GM11168 (cell line): Measurements from ENCODE around the gene WDFY2.
"Not testable (repeated sequence)": the region's sequence is repeated elsewhere in the genome, so short reads cannot be mapped to it uniquely, and the experiment has no call there.

Experiments
- in situ Hi-C: fragments of 300-500 bp; cut with MboI; formaldehyde crosslinking; loops from one replicate; pipeline ENCODE4 v1.12.0; 2022; ENCODE audit warnings: low sequenced_read_pairs; ENCODE audit not compliant: unreplicated experiment

The WDFY2 gene

DNA sequence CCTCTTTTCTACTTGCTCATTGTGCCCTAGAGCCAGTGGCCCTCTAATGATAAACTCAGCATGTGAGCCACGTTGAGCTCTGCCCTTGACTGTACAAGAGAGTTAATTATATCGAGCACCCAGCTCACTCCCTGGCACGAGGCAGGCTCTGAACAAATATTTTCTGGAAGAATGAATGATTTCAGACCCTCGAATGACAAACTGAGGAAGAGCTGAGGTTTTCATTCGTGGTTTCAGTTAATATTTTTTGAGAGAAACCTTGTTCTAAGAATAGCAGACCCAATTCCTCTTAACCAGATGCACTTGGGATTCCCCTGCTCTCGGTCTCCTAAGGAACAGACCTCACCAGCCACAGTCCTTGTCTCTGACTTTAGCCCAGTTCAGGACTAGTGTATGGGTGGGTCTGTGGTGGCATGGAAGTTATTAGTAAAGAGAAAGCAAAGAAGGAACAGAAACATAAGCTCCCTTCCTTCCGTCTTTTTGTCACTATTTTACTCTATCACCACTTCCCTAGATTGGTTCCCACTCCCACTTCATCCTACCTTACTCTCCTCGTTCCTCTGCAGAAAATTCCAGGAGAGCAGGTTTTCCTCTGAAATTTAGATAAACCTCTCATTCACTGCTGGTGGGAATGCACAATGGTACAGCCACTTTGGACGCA lies 22.1 kb upstream of the WDFY2 start:
- in situ Hi-C loops, result no loop called here

DNA sequence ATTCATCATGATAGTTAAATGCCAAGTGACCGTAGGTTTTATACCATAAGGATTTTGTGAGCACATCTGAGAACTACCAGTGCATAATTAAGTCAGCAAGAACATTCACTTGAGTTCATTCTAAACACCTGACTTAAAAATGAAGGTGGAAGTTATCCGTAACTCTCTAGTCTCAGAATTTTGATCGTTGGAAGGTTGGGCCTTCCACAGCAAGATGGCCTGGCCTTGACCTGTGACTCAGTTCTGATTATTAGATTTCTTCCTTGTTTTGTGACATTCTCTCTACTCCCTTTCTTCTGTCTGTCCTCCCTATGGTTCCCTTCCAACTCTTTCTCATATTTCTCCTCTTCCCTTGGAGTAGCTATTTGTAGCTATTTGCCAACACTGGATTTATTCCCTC lies 20.0 kb upstream of the WDFY2 start:
- in situ Hi-C loops, result no loop called here

DNA sequence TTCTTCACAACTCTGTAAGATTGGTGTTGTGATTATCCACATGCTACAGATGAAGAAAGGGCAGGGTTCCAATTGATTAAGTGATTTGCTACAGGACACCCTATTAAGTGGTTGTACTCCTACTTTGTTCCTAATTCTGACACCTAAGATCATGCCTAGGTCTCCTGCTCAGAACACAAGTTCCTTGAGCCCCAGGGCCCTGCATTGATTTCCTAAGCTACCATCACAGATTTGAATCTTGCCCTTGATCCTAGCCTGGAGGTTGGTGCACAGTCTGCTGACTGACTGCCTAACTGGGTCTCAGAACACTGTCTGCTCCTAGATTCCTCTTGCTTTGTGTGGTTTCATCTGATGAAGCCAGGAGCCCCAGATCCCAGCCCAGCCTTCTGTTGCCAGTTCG lies 19.6 kb upstream of the WDFY2 start:
- in situ Hi-C loops, result no loop called here

DNA sequence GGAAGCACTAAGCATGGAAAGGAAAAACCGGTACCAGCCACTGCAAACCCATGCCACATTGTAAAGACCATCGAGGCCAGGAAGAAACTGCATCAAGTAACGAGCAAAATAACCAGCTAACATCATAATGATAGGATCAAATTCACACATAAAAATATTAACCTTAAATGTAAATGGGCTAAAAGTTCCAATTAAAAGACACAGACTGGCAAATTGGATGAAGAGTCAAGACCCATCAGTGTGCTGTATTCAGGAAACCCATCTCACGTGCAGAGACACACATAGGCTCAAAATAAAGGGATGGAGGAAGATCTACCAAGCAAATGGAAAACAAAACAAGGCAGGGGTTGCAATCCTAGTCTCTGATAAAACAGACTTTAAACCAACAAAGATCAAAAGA lies 15.3 kb upstream of the WDFY2 start:
- in situ Hi-C loops, result not testable (repeated sequence)

DNA sequence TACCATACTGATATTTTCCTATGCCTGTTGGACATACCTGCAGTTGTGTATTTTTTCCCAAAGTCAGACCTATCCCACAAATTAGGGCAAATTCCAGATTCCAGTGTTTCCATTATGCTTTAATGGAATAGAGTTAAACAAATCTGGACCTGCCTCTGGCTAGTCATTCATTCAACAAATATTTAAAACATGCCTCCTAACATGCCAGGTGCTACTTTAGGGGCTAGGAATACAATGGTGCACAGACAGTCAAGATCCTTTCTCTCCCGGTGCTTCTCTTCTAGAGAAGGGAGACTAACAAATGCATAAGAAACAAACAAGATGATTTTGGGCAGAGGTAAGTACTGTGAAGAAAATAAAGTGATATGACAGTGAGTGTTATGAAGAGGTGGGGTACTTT lies 7.5 kb upstream of the WDFY2 start:
- in situ Hi-C loops, result no loop called here

DNA sequence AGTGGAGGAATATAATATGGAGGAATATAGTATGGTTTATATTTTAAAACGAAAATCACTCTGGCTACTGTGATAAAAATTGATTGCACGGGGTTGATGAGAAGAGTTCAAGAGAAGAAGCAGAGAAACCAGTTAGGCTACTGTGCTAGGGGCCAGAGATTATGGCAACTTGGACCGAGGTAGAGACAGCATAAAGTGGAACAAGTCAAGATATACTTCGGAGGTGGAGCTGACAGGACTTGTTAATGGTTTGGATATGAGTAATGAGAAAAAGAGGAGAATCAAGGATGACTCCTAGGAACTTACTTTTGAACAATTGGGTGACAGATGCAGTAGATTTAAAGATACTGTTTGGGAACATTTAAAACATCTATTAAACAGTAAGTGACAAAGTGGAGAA lies 6.6 kb upstream of the WDFY2 start:
- in situ Hi-C loops, result no loop called here

DNA sequence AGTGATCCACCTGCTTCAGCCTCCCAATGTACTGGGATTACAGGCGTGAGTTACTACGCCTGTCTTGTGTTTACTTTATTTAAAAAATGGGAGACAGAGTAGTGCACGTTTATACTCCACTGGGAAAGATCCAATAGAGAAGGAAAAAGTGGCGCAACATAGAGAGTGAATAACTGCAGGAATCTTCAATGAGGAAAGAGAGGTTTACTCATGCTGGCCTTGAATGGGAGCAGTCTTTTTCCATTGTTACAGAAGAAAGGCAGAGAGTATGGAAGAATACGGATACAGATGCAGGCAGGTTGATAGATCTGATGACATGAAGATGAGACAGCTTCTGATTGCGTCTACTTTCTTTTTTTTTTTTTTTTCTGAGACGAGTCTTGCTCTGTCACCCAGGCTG lies 4.6 kb upstream of the WDFY2 start:
- in situ Hi-C loops, result no loop called here

DNA sequence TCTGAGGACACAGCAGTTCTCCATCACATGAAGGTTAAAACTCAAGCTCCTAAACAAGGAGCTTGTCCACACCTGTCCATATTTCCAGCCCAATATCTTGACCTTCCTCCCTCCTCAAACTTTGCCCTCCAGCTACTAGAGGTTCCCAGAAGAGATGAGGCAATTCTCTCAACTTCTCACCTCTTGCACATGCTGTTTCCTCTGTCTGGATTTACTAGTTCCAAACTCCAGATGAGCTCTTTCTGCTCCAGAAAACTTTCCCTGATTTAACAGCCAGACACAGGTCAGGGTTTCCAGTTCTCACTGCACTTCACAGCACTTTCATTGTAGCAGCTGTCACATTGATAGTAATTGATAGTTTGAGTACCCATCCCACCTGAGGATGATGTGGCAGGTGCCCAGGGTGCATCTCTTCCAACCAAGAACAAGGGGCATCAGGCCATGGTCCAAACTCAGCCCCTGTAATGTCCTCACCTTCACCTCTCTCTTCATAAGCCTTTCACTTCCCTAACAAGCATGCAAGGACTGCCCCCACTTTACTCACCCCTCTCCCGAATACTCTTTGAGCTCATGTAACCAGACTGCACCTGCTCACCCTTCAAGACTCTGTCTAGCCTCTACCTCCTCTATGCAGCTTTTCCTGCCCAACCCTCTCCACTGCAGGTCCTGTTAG lies 3.0 kb upstream of the WDFY2 start:
- in situ Hi-C loops, result no loop called here

DNA sequence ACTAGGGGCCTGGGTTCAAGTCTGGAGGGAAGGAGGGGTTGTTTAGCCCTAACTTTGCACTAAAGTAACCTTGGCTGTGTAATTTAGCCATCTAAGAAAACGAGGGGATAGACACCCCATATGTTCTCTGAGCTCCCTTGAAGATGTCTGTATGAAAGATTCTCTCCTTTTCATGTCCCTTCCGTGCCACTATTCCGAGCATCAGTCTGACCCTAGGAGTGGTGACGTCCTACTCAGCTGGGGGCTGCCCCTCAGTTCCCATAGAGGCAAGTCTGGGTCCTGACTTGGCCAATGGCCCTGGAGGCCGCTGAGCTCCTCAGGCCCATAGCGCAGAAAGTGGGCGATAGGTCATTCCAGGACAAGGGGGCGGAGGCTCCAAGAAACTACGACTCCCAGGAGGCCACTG lies 790 bp upstream of the WDFY2 start:
- in situ Hi-C loops, result no loop called here

DNA sequence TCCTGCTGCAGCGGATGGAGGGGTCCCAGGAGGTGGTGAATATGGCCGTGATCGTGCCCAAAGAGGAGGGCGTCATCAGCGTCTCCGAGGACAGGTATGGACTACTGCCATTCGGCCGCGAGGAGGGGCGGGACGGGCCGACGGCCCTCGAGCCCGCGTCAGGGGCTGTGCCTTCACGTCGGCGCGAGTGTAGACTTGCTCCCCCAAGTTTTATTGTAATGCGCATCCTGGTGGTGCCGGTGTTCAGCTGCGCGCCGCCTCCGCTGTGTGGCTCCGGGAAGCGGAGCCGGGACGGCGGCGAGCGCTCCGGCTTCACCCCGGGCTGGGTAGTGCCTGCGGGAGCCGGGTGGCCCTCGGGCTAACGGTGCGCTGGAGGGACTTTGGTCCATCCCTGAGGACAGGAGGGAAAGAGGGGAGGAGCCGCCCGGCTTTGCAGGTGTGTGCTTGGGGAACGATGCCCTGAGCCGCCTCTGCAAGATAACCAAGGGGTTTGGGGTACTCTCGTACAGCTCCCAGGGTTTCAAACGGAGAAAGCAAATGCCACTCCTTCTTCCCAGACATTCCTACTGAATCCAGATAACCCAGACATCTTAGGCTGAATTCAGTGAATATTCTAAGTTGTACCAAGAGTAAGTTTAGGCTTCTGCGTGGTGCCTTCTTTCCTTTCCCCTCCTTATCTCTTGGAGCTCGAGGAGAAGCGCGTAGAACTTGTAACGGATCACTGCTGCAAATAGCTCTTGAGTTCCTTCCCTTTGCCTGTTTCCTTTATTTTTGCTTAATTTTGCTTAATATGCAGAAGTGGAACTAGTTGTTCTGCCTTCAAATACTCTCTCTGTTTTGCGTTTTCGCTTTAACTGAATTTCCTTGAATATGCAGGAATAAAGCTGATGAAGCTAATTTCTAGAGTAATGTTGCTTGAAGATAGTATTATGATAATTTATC lies 740 bp downstream of the WDFY2 start:
- in situ Hi-C loops, result no loop called here

DNA sequence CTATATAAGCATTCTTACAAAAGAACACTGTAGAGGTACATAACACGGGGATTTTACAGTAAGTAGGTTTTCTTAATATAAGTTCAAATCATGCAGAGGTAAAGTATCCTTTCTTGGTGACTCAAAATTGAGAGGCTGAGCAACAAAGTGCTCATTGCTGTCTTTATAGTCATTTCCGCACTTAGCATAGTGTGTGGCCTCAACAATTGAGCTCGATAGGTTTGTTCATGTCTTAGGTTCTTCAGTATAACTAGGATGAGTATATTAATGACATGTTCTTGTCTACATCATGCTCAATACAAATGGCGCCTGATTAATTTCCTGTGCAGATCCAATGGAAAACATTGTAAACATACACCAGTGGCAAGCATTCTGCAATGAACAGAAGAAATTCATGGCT lies 1.4 kb downstream of the WDFY2 start:
- in situ Hi-C loops, result no loop called here

DNA sequence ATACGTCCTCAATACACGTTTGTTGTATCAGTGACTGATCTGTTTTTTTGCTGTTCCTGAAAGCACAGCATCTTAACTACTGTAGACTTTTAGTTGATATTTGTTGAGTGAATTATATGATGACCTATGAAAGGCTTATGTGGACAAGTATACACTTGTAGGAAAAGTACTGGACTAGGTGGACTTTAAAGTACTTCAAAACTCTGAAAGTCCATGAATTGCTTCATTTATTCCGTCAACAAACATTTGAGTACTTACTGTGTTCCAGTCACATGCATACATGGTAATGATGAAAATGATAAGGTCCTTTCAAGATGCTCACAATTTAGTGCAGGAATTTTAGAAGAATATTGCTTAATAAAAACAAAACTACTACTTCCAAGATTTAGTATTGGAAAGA lies 3.1 kb downstream of the WDFY2 start:
- in situ Hi-C loops, result no loop called here

DNA sequence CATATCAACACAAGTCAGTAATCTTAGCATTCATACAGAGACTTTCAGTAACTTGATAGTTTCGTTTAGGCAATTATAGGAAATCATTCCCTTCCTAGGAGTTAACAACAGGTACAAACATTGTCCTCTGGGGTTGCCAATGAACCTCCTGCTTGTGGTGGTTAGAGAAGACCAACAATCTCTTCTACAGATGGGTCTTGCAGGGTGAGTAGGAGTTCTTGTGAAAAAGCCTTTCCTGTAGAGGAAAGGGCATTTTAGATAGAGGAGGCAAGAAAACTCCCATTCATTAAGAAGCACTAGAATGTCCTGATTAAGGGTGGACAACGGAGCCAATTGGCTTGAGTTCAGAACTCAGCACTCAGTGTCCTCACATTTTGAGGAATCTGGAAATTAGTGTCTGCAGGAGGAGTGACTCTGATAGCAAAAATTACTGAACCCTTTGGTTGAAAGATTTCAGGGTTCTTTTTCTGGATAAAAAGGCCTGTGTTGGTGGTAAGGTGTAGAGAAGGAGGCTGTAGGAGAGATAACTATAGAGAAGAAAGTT lies 4.2 kb downstream of the WDFY2 start:
- in situ Hi-C loops, result no loop called here

DNA sequence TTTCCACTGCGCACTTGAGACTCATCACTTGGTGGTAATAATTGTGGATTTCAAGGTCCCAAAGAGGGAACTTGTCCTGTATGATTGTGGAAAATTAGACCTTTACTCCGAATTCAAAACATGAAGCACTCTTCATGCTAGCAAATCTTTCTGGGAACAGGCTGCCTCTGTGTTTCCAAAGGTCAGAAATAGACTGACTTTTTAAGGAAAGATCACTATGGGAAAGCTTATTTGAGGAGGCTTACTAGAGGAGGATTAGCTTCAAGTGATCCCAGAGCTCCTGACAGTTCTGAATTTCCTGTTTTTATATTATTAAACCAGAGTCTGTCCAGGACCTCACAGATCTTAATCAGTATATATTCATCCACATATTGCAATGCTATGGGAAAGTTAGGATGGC lies 5.5 kb downstream of the WDFY2 start:
- in situ Hi-C loops, result no loop called here

DNA sequence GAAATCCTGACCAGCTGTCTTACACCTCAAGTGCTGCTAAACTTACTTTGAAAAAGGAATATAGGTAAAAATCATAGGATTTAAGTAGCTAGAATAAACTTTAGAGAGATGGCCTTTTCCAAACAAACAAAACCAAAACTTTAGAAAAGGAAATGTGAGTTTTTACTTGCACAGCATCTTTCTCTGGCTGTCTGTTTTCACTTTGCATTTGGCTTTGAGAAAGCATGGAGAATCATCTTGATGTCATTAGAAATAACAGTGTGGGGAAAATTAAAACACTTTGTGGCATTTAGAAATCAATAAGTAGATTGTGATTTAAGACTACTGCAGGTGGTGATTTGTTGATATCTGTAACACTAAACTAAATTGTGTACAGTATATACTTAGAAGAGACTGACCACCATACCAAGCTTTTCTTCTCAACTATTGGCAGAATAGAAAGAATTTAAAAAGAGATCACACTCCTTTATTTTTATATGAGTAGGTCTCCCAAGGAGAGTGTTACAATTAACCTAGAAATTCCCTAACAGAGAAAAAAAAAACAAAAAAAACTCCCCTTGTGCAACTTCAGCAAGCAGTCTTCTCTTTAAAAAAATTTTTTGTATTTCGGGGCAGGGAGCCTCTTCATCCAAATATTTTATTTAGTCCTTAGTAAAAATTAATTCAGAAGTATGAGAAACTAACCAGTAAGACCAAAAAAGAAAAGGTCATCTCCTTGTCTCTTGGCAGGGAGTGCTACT lies 6.1 kb downstream of the WDFY2 start:
- in situ Hi-C loops, result no loop called here

DNA sequence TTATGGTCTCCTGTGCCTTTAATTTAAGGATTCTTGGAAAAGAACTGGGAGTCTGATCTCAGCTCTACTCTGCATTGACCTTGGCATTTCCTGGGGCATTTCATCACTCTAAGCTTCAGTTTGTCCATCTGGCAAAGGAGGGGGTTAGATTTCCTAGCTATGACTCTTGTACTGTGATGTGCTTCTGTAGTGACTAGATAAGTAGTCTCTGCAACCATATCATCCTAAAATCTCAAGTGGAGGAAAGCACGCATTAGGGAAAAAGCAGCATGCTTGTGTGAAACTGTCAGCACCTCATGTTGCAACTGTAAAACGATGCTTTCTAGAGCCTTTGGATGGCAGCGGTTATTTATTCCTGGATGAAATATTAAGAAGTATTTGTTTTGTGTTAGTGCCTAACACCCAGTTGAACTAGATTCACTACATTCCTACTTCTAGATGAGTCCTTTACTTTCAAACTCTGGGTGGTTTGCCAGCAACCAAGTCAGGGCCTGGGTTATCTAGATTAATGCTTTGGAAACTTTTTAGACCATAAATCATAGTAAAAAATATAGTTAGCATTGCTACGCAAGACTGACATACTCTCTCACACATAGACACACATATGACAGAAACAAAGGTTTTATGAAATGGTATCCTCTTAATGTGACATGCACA lies 6.8 kb downstream of the WDFY2 start:
- in situ Hi-C loops, result no loop called here

DNA sequence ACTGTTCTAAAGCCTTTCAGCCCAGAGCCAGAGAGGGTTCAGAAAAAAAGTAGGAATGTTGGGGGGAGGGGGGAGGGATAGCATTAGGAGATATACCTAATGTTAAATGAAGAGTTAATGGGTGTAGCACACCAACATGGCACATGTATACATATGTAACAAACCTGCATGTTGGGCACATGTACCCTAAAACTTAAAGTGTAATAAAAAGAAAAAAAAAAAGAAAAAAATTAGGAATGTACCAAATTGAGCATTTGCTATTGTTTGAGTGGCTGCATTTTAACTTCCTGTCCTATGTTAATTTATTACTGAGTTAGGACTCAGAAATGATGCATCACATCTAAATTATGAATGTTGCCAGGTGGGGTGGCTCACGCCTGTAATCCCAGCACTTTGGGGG lies 7.7 kb downstream of the WDFY2 start:
- in situ Hi-C loops, result not testable (repeated sequence)

DNA sequence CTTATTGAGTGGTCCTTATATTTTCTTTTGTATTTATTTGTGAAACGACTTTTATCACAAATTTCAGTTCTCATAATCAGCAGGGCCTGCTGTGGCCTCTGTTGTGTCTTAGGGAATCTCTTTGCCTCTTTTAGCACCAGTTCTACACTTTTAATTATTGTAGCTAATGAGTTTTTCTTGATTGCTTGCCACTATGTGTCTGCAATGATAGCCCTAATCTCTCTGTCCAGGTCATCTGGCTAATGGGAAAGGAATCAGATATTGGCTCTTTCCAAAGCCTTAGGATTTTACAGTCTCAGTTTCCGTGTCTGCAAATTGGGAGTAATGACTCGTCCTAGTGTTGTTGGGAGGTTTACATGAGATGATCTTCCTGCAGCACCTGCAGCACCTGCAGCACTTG lies 10.2 kb downstream of the WDFY2 start:
- in situ Hi-C loops, result no loop called here

DNA sequence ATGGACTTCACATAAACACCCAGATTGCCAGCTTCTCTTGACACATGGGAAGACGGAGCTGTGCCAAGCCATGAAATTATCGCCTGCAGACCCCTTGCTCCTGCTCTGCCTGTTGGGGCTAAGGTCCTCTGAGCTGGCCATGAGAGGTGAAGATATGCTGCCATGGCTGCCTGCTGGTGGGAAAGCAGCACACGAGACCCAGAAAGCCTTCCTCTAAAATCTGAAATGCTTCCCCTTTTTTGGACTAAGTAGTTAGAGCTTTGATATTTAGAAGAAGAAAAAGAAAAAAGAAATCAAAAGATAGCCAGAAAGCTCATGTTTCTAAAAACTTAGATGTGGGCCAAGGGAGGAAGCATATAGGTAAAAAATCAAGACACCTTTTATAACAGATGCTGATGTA lies 11.2 kb downstream of the WDFY2 start:
- in situ Hi-C loops, result no loop called here

DNA sequence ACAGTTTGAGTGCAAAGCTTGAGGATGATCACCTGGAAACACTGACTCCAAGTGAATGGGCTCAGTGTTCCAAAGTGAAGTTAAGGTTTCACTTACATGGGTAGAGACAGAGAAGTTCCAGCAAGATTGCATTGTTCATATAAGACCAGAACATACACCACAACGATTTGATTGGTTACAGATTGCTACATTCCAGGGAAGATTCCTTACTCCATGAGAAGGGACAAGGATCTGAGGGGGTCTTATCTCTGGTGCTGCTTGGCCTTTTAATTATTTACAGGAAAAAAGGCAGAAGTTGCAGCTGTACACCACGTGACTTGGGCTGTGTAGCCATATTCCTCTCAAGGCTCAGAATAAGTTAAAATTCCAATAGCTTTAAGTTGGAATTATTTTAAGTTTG lies 12.3 kb downstream of the WDFY2 start:
- in situ Hi-C loops, result no loop called here
